PFSK-1 (cell line): Measurements from ENCODE around the gene MAPK8IP1.
A peak's percentile ranks its signal among the peaks of the same experiment; 100 is the strongest.

Experiments used
- FOXP2 ChIP-seq: optimal IDR thresholded peaks from 2 replicates; pipeline ENCODE3; 2011; ENCODE audit warnings: borderline replicate concordance, control low read depth, inconsistent platforms; ENCODE audit not compliant: insufficient read depth; ENCODE audit errors: extremely low read length, extremely low read depth
- POLR2AphosphoS5 ChIP-seq: IDR thresholded peaks from 2 replicates; pipeline ENCODE4 v1.6.1; 2012; ENCODE audit warnings: low read depth, mild to moderate bottlenecking, control low read depth, low read length, moderate library complexity
- REST ChIP-seq, 2 experiments: IDR thresholded peaks; 2 replicates each; pipeline versions ENCODE4 v1.6.1 to v1.8.0; 2011 to 2012; ENCODE audit warnings: low read depth in 2 of 2, low read length in 2 of 2, control low read depth in 1 of 2, inconsistent platforms in 1 of 2, mild to moderate bottlenecking in 1 of 2, moderate library complexity in 1 of 2; ENCODE audit not compliant: insufficient read depth in 1 of 2
- SIN3A ChIP-seq: IDR thresholded peaks from 2 replicates; pipeline ENCODE4 v1.6.1; 2012; ENCODE audit warnings: mild to moderate bottlenecking, low read length, moderate library complexity, borderline replicate concordance; ENCODE audit not compliant: insufficient read depth
- TAF1 ChIP-seq: IDR thresholded peaks from 2 replicates; pipeline ENCODE4 v1.6.1; 2012; ENCODE audit warnings: low read length, control low read depth, borderline replicate concordance; ENCODE audit not compliant: insufficient read depth

MAPK8IP1 gene

DNA sequence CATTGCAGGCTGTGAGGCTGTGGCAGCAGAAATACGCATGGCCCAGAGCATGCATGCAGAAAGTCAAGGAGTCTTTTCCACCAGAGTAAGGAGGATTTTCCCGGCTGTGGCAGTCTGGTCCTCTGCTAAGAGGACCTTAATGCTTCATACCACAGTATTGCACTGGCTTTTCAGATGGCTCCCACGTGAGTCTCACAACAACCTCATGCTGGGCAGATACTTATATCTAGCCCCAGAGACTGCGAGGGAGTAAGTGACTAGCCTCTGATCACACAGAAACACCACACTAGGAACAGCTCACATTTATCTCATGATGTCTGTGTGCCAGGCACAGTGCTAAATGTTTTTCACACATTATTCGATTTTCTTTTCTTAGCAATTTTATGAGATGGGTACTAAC, 30.1 kb upstream of the MAPK8IP1 start:
- no peak for TF ChIP-seq SIN3A
- TF ChIP-seq FOXP2, result no peak
- no peak for TF ChIP-seq TAF1
- no peak for TF ChIP-seq REST (IDR thresholded peaks at IDR 0.05; ENCODE audit: insufficient read depth in 1 of 2, low read depth in 2 of 2, low read length in 2 of 2)
- TF ChIP-seq POLR2AphosphoS5, result no peak

DNA sequence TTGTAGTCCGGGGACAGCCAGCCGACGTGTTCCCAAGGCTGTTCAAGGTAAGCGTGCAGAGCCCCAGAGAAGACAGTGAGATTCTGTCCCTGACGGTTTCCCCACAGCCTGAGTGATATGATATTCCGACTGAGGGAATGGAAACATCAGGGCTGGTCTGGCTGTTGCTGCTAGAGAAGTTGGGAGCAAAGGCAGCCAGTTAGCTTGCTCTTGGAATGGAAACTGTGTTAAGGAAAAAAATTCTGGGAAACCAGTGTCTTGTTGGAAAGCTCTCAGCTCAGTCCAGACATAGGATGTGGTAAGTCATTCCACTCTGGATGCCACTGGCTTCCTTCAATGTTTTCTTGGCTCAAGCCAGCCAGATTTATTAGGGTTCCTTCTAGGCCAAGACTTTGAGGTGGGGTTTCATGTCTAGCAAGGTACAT, 29.4 kb upstream of the MAPK8IP1 start:
- TF ChIP-seq REST (IDR thresholded peaks at IDR 0.05; ENCODE audit: insufficient read depth in 1 of 2, low read depth in 2 of 2, low read length in 2 of 2), result no peak
- no peak for TF ChIP-seq FOXP2
- TF ChIP-seq TAF1, result no peak
- TF ChIP-seq SIN3A, result no peak
- no peak for TF ChIP-seq POLR2AphosphoS5

DNA sequence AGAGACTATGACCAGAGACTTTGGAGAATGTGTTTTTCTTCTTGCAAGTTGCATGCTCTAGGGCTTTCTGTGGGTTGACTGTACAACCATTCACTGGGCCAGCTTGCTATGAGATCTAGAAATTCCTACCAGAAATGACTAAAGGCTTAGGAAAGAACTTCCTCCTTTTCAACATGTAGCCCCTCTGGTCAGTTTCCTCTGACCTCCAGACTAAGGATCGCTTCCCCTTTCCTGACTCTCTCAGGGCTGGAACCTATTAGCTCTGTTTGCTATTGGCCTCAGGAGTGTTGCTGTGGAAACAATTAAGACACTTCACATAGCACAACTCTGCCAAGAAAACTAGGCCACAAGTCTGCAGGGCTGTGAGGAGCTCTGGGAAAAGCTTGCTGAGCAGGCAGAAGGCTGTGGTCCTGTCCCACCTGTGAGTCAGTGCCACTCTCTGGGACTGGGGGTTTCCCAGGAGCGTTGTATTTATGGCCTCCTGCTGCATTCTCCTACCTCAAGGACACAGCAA, 27.4 kb upstream of the MAPK8IP1 start:
- TF ChIP-seq POLR2AphosphoS5, result 0 out of 2 replicates have a peak, but pooled peaks have one; percentile 30
- no peak for TF ChIP-seq FOXP2
- TF ChIP-seq REST (IDR thresholded peaks at IDR 0.05; ENCODE audit: insufficient read depth in 1 of 2, low read depth in 2 of 2, low read length in 2 of 2), result peak in 1 of 2 experiments; percentile 61; a peak in 2 of 4 replicates
- peak; percentile 78; the same call in 1 of the 2 replicates for TF ChIP-seq SIN3A

DNA sequence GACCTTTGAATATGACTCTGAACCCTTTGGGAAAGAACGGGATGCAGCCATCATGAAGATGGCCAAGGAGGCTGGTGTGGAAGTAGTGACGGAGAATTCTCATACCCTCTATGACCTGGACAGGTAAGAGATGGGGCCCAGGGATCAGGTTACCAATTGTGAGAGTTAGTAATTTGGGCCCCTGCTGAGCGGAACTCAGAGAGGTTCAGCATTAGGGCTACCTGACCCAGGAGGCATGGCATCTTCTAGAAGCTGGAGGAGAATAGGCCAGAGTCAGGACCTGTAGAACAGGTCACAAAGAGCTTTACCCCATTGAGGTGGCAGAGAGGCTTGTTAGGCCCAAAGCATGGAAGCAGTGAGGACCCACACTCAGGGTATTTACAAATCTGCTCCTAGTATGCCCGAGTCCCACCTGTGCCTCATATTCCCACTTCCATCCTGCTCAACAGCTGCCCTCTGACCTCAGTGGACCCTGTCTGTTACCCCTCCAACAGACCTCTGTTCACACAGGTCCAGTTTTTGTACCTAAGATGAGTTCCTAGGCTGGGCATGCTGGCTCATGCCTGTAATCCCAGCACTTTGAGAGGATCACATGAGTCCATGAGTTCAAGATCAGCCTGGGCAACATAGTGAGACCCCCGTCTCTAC, 26.6 kb upstream of the MAPK8IP1 start:
- TF ChIP-seq POLR2AphosphoS5 (no peak), FOXP2 (no peak)

DNA sequence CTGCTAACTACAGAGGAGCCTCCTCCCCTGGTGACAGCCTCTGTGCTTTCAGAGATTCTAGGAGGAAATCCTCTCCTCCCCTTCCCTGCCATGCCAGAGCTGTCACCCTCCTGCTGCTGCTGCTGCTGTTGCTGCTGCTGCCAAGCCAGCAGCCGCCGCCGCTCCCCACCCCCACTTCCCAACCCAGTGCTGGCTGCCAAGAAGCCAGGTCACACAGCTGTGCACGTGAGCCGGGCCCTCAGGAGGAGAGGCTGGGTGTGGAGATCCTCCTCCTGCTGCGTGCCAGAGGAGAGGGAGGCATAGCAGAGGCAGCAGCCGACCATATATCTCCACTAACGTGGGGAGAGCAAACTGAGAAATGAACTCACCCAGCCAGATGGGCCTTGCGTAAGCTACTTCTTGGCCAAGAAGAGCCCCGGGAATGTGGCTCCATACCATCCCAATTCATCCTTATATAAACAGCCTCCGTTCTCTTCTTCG, 25.8 kb upstream of the MAPK8IP1 start:
- TF ChIP-seq SIN3A, result no peak
- TF ChIP-seq FOXP2, result peak; percentile 96
- peak in 1 of 2 experiments; percentile 46; a peak in 1 of 4 replicates for TF ChIP-seq REST (IDR thresholded peaks at IDR 0.05; ENCODE audit: insufficient read depth in 1 of 2, low read depth in 2 of 2, low read length in 2 of 2)
